ENCODE measurements around the gene ARHGEF7.

ARHGEF7 gene

DNA sequence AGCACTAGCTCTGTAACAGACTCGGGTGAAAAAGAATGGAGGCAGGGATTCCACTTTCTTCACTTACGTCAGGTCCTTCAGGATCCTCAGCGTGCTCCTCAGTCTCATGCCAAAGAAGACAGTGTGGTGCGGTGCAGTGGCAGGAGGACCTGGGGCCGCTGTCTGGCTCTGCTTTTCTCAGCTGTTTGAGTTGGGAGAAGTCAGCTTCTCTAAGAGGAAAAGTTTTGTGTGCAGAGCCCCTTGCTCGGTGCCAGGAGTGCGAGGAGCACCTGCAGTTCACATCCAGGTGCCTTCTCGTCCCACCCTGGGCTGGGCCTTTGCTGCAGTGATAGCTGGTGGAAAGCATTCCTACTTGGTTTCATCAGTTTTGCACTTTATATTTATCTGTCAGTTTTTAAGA lies 127.5 kb downstream of the ARHGEF7 start:
- H3K4me3 ChIP-seq (replicated peaks in 1 of 2; ENCODE audit: low read depth in 2 of 2, low read length in 2 of 2) = no peak overlapping the region
- TF ChIP-seq, protein P1, sequence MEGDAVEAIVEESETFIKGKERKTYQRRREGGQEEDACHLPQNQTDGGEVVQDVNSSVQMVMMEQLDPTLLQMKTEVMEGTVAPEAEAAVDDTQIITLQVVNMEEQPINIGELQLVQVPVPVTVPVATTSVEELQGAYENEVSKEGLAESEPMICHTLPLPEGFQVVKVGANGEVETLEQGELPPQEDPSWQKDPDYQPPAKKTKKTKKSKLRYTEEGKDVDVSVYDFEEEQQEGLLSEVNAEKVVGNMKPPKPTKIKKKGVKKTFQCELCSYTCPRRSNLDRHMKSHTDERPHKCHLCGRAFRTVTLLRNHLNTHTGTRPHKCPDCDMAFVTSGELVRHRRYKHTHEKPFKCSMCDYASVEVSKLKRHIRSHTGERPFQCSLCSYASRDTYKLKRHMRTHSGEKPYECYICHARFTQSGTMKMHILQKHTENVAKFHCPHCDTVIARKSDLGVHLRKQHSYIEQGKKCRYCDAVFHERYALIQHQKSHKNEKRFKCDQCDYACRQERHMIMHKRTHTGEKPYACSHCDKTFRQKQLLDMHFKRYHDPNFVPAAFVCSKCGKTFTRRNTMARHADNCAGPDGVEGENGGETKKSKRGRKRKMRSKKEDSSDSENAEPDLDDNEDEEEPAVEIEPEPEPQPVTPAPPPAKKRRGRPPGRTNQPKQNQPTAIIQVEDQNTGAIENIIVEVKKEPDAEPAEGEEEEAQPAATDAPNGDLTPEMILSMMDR (IDR thresholded peaks at IDR 0.05; ENCODE audit: low read depth, low read length) = no peak
- no peak for DNase-seq (ENCODE audit: low read depth in 2 of 2)

DNA sequence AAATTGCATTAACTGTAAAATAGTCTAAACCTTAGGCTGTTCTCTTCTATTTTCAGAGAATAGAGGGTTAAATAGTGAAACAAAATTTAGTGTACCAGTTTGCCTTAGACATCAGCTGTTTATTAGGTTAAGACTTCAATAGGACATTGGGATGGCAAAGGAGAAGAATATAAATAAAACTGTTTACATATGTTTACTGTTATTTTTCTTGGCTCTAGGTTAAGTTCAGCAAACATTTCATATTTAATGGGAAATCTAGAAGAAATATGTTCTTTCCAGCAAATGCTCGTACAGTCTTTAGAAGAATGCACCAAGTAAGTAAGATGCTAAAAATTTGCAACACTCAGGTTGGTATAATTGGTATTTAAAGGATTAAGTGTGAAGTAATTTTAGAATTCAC lies 128.9 kb downstream of the ARHGEF7 start:
- DNase-seq (ENCODE audit: low read depth in 2 of 2) = no peak
- no peak overlapping the region for H3K4me3 ChIP-seq (replicated peaks in 1 of 2; ENCODE audit: low read depth in 2 of 2, low read length in 2 of 2)
- TF ChIP-seq, protein P1 (IDR thresholded peaks at IDR 0.05; ENCODE audit: low read depth, low read length) = no peak

DNA sequence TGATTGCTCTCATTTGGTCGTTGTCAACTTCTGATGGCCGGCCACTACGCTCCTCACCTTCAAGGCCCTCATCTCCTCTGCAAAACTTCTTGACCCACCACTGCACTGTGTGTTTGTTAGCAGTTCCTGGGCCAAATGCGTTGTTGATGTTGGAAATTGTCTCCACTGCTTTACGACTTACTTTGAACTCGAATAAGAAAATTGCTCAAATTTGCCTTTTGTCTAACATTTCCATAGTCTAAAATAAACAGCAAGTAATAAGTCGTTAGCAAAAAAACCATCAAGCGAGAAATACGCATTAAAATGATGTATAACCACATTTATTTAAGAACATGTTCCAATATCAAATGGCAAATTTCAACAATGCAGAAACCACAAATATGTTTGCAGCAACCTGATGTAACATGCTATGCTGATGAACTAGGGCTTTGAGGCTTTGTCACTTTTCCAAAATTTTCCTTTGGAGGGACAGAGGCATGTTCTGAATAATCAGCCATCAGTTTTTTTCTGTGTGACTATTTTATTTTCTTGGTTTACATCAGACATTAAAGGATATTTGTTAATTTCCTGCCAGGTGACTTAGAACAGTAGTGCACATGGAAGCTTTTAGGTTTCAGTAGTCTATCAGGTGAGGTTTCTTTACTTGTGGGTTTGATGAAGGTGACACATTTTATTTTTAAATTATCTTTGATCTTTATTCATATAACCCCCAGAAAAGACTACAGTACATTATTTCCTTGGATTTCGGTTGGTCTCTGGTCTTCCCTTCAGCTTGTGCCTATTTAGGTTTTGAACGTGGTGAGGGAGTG lies 130.7 kb downstream of the ARHGEF7 start:
- no peak overlapping the region for H3K4me3 ChIP-seq (replicated peaks in 1 of 2; ENCODE audit: low read depth in 2 of 2, low read length in 2 of 2)
- TF ChIP-seq, protein P1 (IDR thresholded peaks at IDR 0.05; ENCODE audit: low read depth, low read length) = no peak
- peak; percentile 19 to 40 for DNase-seq (ENCODE audit: low read depth in 2 of 2)

DNA sequence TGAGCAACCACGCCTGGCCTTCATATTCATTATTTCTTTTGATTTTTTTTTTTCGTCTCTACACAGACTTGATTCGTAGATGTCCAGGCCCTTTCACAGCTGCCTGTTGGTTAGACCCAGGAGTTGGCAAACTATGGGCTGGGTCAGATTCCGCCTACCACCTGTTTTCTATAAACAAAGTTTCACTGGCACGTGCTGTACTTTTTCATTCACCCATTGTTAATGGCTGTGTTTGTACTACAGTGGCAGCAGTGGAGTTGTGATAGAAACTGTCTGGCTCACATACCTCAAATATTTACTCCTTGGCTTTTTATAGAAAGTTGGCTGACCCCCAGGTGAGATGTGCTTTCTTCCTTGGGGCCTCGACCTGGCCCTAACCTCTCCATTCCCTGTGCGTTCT lies 132.4 kb downstream of the ARHGEF7 start:
- H3K4me3 ChIP-seq (replicated peaks in 1 of 2; ENCODE audit: low read depth in 2 of 2, low read length in 2 of 2) = no peak overlapping the region
- TF ChIP-seq, protein P1 (IDR thresholded peaks at IDR 0.05; ENCODE audit: low read depth, low read length) = no peak
- no peak for DNase-seq (ENCODE audit: low read depth in 2 of 2)

DNA sequence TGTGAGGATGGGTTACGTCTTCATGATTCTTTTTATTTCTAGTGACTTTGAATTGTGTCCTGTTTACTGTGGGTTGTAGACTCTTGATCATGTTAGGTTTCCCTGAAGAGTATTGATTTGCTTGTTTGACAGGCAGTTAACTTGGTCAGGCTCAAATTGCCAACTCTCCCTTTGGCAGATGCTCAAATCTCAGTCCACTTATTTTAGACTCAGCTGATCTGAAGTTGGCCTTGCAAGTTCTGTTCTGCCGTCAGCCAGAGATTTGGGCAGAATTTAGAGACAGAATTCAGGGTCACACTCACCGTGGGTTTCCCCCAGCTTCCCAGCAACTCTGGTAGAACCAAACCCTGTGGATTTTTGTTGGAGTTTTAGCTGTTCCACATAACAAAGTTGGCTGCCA lies 133.7 kb downstream of the ARHGEF7 start:
- no peak for DNase-seq (ENCODE audit: low read depth in 2 of 2)

DNA sequence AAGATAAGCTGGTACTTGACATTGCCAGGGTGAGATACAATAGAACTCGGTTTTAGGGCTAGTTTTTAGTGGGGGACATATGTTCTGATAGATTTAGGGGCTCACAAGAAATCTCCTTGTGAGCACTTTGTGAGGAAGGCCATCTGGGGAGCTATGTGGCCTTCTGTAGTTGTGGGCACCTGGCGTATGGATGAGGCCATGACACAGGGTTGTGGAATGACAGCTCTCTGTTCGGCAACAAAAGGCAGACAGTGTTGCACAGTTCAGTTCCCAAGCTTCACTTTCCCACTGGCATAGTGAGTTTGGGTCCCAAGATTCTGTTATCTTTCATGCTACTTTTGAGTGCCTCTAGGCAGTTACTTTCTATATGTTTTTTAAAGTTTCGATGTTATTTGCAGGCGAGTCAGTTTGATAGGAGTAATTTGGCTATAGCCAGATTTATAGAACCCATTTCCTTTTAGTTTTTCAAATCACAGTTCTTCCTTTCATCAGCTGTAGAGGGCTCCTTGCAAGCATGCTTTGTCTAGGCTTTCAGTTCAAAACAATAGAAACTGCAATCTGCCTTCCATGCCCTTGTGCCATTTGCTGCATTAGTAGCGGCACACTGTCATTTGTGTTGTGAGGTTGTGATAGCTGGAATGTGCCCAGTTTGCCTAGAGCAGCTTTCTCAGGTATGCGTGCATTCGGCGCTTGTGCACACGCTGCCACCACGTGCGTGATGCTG lies 134.7 kb downstream of the ARHGEF7 start:
- TF ChIP-seq, protein P1 (IDR thresholded peaks at IDR 0.05; ENCODE audit: low read depth, low read length) = no peak

More for the DNA sequence above, 133.7 kb downstream of the ARHGEF7 start:
- no peak overlapping the region for H3K4me3 ChIP-seq (replicated peaks in 1 of 2; ENCODE audit: low read depth in 2 of 2, low read length in 2 of 2)
- TF ChIP-seq, protein P1 (IDR thresholded peaks at IDR 0.05; ENCODE audit: low read depth, low read length) = no peak

More for the DNA sequence above, 134.7 kb downstream of the ARHGEF7 start:
- H3K4me3 ChIP-seq (replicated peaks in 1 of 2; ENCODE audit: low read depth in 2 of 2, low read length in 2 of 2) = no peak overlapping the region
- DNase-seq (ENCODE audit: low read depth in 2 of 2) = no peak
